HCT116 (cell line): ENCODE data around the gene YPEL3. TPM values are rescaled to one million over a fixed set of nuclear protein-coding genes. Genes with fewer than 3 reads are reported as not detected.
A peak's percentile ranks its signal among the peaks of the same experiment; 100 is the strongest.

Experiments used
- ATAC-seq: fragments of 200-7000 bp; cut with Tn5 transposase; 2 replicates; pipeline ENCODE4 v1.9.1; 2020; ENCODE audit warnings: mild to moderate bottlenecking, moderate library complexity
- BruUV-seq: library from RNA; stranded (reverse); fragments of 400-500 nt; replicated peaks from 2 replicates; lab custom pipeline; 2021; lab: Mats Ljungman, UMichigan
- CTCF ChIA-PET: fragments of 300-600 bp; sonication (Branson Sonifier 250); formaldehyde crosslinking; loops from one replicate; lab custom pipeline; 2021; ENCODE audit warnings: antibody characterized with exemption; lab: Charles Lee
- POLR2A ChIA-PET: fragments of 300-600, 350-600 bp; sonication (Branson Sonifier 250); formaldehyde crosslinking; loops from one replicate; lab custom pipeline; 2021; ENCODE audit warnings: antibody characterized with exemption; lab: Charles Lee
- RAD21 ChIA-PET, 2 experiments: fragments of 300-600 bp; sonication (Branson Sonifier 250); formaldehyde crosslinking; loops; one replicate each; lab custom pipeline; 2023; ENCODE audit warnings: low total read pairs in 2 of 2; ENCODE audit not compliant: uncharacterized antibody in 2 of 2, unreplicated experiment in 2 of 2, low non-redundant PET in 1 of 2; lab: Charles Lee
- DNase-seq: peaks from one replicate; pipeline ENCODE4 v3.0.0-alpha.2; 2010; ENCODE audit warnings: low read depth, low spot score
- H2AFZ ChIP-seq: fragments of 200-600 bp; shearing (Covaris generic), sonication (generic); 2 replicates; pipeline ENCODE4 v1.6.1; 2017; ENCODE audit warnings: low read depth, mixed run types, mixed read lengths, antibody characterized with exemption, low read length; ENCODE audit not compliant: poor library complexity, severe bottlenecking
- H3K27ac ChIP-seq: 2 replicates; pipeline ENCODE4 v1.5.1; 2012; ENCODE audit warnings: low read depth, low read length
- H3K27me3 ChIP-seq: fragments of 200-600 bp; sonication (generic); 2 replicates; pipeline ENCODE4 v1.6.1; 2016; ENCODE audit warnings: mixed run types, low read length, mixed read lengths; ENCODE audit not compliant: insufficient read depth
- H3K36me3 ChIP-seq, 2 experiments: fragments of 200-500 bp in 1 of 2; fragments of 200-600 bp in 1 of 2; sonication (Bioruptor generic) in 1 of 2; sonication (generic) in 1 of 2; 2 replicates each; pipeline versions ENCODE4 v1.5.1 to v1.6.1; 2014 to 2016; ENCODE audit warnings: low read length in 2 of 2, inconsistent platforms in 1 of 2, mixed read lengths in 1 of 2, mixed run types in 1 of 2; ENCODE audit not compliant: insufficient read depth in 2 of 2, control insufficient read depth in 1 of 2
- H3K4me1 ChIP-seq, 2 experiments: fragments of 200-600 bp in 1 of 2; sonication (generic) in 1 of 2; 2 replicates each; pipeline versions ENCODE4 v1.5.1 to v1.6.1; 2012 to 2017; ENCODE audit warnings: low read length in 2 of 2, inconsistent platforms in 1 of 2, mild to moderate bottlenecking in 1 of 2, mixed read lengths in 1 of 2, mixed run types in 1 of 2, moderate library complexity in 1 of 2; ENCODE audit not compliant: insufficient read depth in 2 of 2, control insufficient read depth in 1 of 2
- H3K4me2 ChIP-seq: fragments of 200-600 bp; sonication (generic); 2 replicates; pipeline ENCODE4 v1.6.1; 2017; ENCODE audit warnings: mixed run types, low read length, mixed read lengths
- H3K4me3 ChIP-seq, 2 experiments: fragments of 200-600 bp in 1 of 2; sonication (generic) in 1 of 2; replicated peaks in 1 of 2; 2 replicates each; pipeline ENCODE4 v1.5.1; 2011 to 2016; ENCODE audit warnings: low read length in 2 of 2, control low read depth in 1 of 2, low read depth in 1 of 2, mild to moderate bottlenecking in 1 of 2, mixed read lengths in 1 of 2, mixed run types in 1 of 2
- H3K79me2 ChIP-seq: fragments of 200-600 bp; sonication (generic); 2 replicates; pipeline ENCODE4 v1.6.1; 2017; ENCODE audit warnings: mild to moderate bottlenecking, mixed run types, low read length, moderate library complexity, mixed read lengths; ENCODE audit not compliant: insufficient read depth
- H3K9ac ChIP-seq: fragments of 200-600 bp; sonication (generic); 2 replicates; pipeline ENCODE4 v1.6.1; 2016; ENCODE audit warnings: low read length, mixed read lengths
- H3K9me2 ChIP-seq: fragments of 200-600 bp; sonication (generic), shearing (Covaris generic); 2 replicates; pipeline ENCODE4 v1.6.1; 2017; ENCODE audit warnings: mixed run types, mild to moderate bottlenecking, moderate library complexity; ENCODE audit not compliant: insufficient read depth
- H3K9me3 ChIP-seq, 2 experiments: fragments of 200-500 bp in 1 of 2; fragments of 200-600 bp in 1 of 2; sonication (Bioruptor generic) in 1 of 2; sonication (generic) in 1 of 2; 2 replicates each; pipeline ENCODE4 v1.6.1; 2014 to 2017; ENCODE audit warnings: low read length in 2 of 2, mixed read lengths in 2 of 2, inconsistent platforms in 1 of 2, low read depth in 1 of 2, mild to moderate bottlenecking in 1 of 2, mixed run types in 1 of 2, moderate library complexity in 1 of 2; ENCODE audit not compliant: control insufficient read depth in 1 of 2, insufficient read depth in 1 of 2
- H4K20me1 ChIP-seq: fragments of 200-600 bp; sonication (generic), shearing (Covaris generic); 2 replicates; pipeline ENCODE4 v1.6.1; 2017; ENCODE audit warnings: mixed run types, mild to moderate bottlenecking, moderate library complexity; ENCODE audit not compliant: insufficient read depth
- CBX3 ChIP-seq: IDR thresholded peaks from 2 replicates; pipeline ENCODE4 v1.6.1; 2012; ENCODE audit warnings: low read depth
- CEBPB ChIP-seq: IDR thresholded peaks from 2 replicates; pipeline ENCODE4 v1.6.1; 2012; ENCODE audit warnings: low read depth
- FOSL1 ChIP-seq: IDR thresholded peaks from 2 replicates; pipeline ENCODE4 v1.6.1; 2012; ENCODE audit warnings: low read depth
- POLR2A ChIP-seq: IDR thresholded peaks from 2 replicates; pipeline ENCODE4 v1.7.0; 2011; ENCODE audit warnings: borderline replicate concordance; ENCODE audit not compliant: insufficient read depth, insufficient read length; ENCODE audit errors: extremely low read depth
- SIN3A ChIP-seq: IDR thresholded peaks from 2 replicates; pipeline ENCODE4 v1.6.1; 2012; ENCODE audit warnings: low read depth
- YY1 ChIP-seq: IDR thresholded peaks from 2 replicates; pipeline ENCODE4 v1.6.1; 2011; ENCODE audit warnings: low read length, low read depth, moderate library complexity, mild to moderate bottlenecking; ENCODE audit not compliant: insufficient replicate concordance; ENCODE audit errors: extremely low read depth
- ZBTB33 ChIP-seq: IDR thresholded peaks from 2 replicates; pipeline ENCODE4 v1.6.1; 2011; ENCODE audit warnings: mild to moderate bottlenecking, low read length, moderate library complexity; ENCODE audit not compliant: insufficient replicate concordance; ENCODE audit errors: extremely low read depth
- intact Hi-C: fragments of 100-400 bp; cut with micrococcal nuclease; formaldehyde crosslinking; loops from 2 replicates; pipeline ENCODE4 v1.10.0; 2022
- total RNA-seq: library from RNA; stranded (reverse); gene quantifications from one replicate; pipeline ENCODE4 v1.2.1, GENCODE V29; 2021; ENCODE audit not compliant: unreplicated experiment

YPEL3 gene
- total RNA-seq, 1 experiment from 2014 or later = 10.9 TPM

GRCh38 chr16:30104492-30104891 is 8.5 kb upstream of the YPEL3 start:
- Histone ChIP-seq H2AFZ (no peak overlapping the region), H3K27ac (peak overlapping the region; percentile 29; the same call in 1 of the 2 replicates), H3K27me3 (no peaks in the 10 kb centered on the region), H3K4me3 (peak overlapping the region in 1 of 2 experiments; percentile 22; a peak in 1 of 4 replicates), H3K4me2 (peak overlapping the region; percentile 60), H3K9me3 (no peaks in the 10 kb centered on the region), H3K4me1 (peaks cover 14 to 18% of the 10 kb centered on the region in 2 experiments), H3K79me2 (no peaks in the 10 kb centered on the region), H4K20me1 (no peaks in the 10 kb centered on the region), H3K9me2 (no peaks in the 10 kb centered on the region), H3K36me3 (no peaks in the 10 kb centered on the region), H3K9ac (no peak overlapping the region)
- CTCF ChIA-PET = interaction anchor here (1.9 kb wide), 1 partner anchor 8 kb away, joined by 7 read pairs; no protein-coding TSS in a partner anchor
- ATAC-seq (peak; percentile 64), DNase-seq (no peak)
- POLR2A ChIA-PET = interaction anchor here (1.1 kb wide), 1 partner anchor 13 kb away, joined by 3 read pairs; the partner anchor contains the start of gene TBX6
- RAD21 ChIA-PET = no interaction called here
- TF ChIP-seq CBX3 = no peak
- no peak for TF ChIP-seq ZBTB33
- no peak for TF ChIP-seq CEBPB
- BruUV-seq = no TSS peak
- intact Hi-C loops = no loop called here

- no peak overlapping the region for H3K9ac ChIP-seq
- H2AFZ ChIP-seq = no peak overlapping the region
- H3K36me3 ChIP-seq = no peaks in the 10 kb centered on the region
- no peaks in the 10 kb centered on the region for H3K9me3 ChIP-seq
- no peaks in the 10 kb centered on the region for H3K27me3 ChIP-seq
- peaks cover 14 to 18% of the 10 kb centered on the region in 2 experiments for H3K4me1 ChIP-seq
- ChIA-PET POLR2A (interaction anchor here (1.1 kb wide), 1 partner anchor 13 kb away, joined by 3 read pairs; the partner anchor contains the start of gene TBX6), RAD21 (no interaction called here), CTCF (interaction anchor here (1.9 kb wide), 1 partner anchor 8 kb away, joined by 7 read pairs; no protein-coding TSS in a partner anchor)
- peak; percentile 27; the same call in 1 of the 2 replicates for ATAC-seq
- intact Hi-C loops = no loop called here
- peak overlapping the region in 1 of 2 experiments; percentile 22; a peak in 1 of 4 replicates for H3K4me3 ChIP-seq
- no TSS peak for BruUV-seq
- H3K4me2 ChIP-seq = peak overlapping the region; percentile 60
- H3K79me2 ChIP-seq = no peaks in the 10 kb centered on the region
- TF ChIP-seq YY1 (no peak), POLR2A (no peak), CEBPB (no peak), SIN3A (no peak), ZBTB33 (no peak), FOSL1 (no peak)
- H3K27ac ChIP-seq = peak overlapping the region; percentile 29; the same call in 1 of the 2 replicates
- no peaks in the 10 kb centered on the region for H3K9me2 ChIP-seq
- H4K20me1 ChIP-seq = no peaks in the 10 kb centered on the region
- no peak for DNase-seq
Observed at GRCh38 chr16:30104090-30104489, 8.1 kb upstream of the YPEL3 start.
